RCC 7860 (cell line): ENCODE measurements around the gene KRT32.
A peak's percentile ranks its signal among the peaks of the same experiment; 100 is the strongest.
"Not testable (repeated sequence)": the region's sequence is repeated elsewhere in the genome, so short reads cannot be mapped to it uniquely, and the experiment has no call there.

Source experiments
- DNase-seq: peaks from one replicate; pipeline ENCODE4 v3.0.0-alpha.2; 2015; ENCODE audit warnings: low spot score
- FAIRE-seq: peaks from 2 replicates; lab custom pipeline; 2012; peaks lifted over from hg19 to GRCh38; lab: Jason Lieb, UNC

The KRT32 gene

DNA sequence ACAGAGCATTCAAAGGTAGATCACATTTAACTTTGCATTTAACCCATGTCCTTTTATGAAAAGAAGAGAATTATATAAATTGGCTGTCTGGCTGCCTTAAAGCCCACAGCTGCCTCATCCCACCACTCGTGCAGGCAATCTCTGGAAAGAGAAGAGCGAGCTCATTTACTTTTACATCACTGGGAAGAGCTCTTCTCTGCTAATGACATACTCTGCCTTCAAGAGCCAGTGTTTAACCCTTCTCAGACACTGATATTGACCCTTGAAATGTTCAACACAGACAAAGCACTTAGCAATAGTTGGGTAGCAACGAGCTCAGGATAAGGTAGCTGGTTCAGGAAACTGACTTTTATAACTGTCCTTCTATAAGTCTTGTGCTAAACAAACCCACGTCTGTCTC, 33.2 kb downstream of the KRT32 start:
- no peak for FAIRE-seq
- DNase-seq: no peak

DNA sequence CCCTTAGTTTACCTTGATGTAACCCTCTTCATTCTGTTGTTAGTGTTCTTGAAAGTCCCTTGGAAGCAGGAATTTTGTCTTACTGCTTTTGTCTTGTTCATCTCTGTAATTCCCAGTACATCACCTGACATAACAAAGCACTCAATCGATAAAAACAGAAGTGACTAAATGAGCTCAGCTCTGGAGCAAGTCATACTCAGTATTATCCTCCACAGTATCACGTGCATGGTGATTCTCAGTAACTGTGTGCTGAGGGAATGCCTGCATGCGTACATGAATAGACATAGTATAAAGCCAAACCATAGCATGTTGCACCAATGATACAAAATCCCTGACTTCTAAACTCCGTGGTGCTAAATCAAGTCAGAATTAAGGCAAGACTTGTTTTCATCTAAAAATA, 33.6 kb downstream of the KRT32 start:
- FAIRE-seq: no peak
- no peak for DNase-seq

DNA sequence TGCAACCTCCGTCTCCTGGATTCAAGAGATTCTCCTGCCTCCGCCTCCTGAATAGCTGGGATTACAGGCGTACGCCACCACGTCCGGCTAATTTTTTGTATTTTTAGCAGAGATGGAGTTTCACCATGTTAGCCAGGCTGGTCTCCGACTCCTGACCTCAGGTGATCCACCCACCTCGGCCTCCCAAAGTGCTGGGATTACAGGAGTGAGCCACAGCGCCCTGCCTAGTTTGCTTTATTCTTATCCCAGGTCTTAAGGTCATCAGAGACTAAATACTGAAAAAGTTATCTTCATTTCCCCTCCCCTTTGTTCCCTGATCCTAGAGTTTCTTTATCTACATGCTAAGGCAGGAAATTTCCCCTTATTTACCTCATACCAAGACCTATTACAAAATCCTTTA, 36.8 kb downstream of the KRT32 start:
- FAIRE-seq, DNase-seq: not testable (repeated sequence)

DNA sequence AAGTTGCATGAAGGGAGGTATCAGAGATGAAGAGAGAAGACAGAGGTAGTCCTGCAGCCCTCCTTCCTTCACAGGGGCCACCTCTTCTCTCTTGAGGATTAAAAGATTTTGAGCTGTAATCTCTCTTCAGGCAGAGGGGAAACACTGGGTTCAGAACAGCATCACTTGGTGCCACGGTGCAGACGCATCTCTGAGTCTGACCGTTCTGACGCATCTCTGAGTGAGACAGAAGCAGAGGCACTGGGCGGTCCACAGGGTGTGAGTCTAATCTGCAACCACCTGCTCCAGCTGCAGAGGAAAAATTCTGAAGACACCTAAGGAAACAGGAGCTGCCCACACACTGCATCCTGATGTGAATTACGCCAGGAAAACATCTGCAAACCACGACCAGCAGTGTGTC, 37.5 kb downstream of the KRT32 start:
- DNase-seq (no peak), FAIRE-seq (no peak)

DNA sequence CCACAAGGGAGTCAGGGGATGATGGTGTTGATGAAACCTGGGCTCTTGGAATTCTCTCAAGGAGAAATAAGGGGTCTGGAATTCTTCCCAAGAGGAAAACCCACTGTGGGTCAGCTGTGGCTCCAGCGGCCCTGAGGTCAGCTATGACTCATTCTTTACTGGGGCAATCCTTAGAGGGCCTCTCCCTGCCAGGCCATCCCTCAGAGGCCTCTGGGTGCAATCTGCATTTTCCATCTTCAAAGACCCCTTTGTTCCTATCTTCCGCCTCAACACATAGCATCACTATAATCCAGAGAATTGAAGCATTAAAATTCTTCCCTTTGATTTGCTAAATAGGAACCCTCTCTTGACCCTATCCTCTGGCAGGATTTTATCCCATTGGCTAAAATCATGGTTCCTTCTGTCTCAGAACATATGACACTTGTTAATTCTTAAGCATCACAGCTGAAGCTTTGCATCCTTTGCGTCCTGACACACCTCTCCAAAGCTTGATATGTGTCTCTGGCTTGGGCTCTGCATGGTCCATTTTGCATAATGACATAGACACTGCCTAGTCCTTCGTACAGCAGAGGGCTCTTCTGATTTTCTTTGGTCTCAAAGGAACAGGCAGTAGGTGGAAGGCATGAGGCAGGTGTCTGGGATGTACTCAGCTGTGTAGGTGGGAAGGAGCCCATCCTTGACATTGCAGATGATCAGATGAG, 38.4 kb downstream of the KRT32 start:
- FAIRE-seq (peak; percentile 4), DNase-seq (peak; percentile 37)

DNA sequence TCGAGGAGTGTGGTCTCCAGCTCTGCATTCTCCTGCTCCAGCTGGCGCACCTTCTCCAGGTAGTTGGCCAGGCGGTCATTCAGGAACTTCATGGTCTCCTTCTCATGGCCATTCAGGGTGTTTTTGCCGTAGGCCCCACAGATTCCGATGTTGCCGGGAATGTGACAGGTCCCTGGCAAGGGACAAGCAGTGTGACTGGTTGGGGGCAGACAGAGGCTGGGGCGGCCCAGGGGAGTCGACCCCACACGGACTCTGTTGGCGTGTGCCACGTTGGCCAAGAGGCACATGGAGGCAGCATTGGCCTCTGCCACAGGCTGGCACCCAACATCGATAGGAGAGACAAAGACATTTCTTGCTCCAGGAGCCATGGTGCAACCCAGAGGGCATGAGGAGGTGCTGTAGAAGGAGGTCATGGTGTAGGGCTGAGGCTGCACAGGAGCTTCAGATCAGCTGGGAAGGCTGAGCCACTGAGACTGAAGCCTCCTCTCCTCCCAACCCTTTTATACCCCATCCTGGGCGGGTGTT, 43.0 kb downstream of the KRT32 start, which contains the start of gene KRT37:
TSS of gene KRT37 (minus strand) at position 475 of the 525 bp plus-strand sequence. CDS start at position 413, 62 bp downstream.
- no peak for FAIRE-seq
- DNase-seq: no peak

DNA sequence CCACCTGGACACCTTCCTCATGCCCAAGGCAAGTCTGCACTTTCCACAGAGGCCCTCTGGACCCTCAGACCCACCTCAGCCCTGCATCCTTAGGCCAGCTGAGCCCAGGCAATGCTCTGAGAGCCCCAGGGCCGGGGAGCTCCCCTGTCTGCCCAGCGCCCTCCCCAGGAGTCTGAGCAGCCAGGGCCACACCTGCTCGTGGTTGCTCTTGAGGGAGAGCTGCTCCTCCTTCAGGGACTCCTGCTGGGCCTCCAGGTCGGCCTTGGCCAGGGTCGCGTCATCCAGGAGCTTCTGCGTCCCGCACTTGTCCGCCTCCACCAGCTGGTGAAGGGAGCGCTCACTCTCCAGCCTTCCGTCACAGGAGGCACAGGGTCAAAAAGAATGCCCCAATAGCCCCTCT, 44.6 kb downstream of the KRT32 start:
- not testable (repeated sequence) for DNase-seq, FAIRE-seq

DNA sequence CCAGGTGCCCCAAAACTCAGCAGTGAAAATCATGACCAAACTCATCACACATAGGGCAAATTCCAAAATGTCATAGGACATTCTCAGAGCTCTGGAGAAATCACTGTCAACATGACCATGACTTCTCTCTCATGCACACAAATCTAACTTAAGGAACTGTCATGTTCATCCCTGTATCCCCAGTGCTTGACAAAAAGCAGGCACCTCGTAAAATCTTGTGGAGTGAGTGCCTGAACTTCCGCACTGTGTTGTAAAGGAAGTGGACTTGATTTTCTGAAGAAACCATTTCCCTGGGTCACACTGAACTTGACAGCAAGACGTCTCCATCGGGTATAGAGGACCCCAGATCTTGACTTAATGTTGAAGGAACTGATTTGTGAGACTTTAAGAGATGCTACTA, 45.6 kb downstream of the KRT32 start:
- DNase-seq (no peak), FAIRE-seq (no peak)

DNA sequence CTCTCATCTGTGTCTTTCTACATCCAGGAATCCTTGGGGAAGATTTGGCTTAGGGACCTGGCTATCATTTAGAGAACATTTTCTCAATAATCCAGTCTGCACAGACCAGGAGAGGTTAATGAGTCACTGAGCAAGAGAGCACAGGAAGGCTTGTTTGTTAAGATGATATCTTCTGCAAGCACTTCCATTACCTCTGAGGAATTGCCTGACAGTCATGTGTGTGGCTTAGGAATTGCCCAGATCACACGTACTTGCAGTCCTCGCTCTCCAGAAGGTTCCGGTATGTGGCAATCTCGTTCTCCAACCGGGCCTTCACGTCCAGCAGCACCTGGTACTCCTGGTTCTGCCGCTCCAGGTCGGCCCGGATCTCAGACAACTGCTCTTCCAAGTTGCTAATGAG, 46.1 kb downstream of the KRT32 start:
- peak; percentile 68 for DNase-seq
- peak; percentile 31 for FAIRE-seq

DNA sequence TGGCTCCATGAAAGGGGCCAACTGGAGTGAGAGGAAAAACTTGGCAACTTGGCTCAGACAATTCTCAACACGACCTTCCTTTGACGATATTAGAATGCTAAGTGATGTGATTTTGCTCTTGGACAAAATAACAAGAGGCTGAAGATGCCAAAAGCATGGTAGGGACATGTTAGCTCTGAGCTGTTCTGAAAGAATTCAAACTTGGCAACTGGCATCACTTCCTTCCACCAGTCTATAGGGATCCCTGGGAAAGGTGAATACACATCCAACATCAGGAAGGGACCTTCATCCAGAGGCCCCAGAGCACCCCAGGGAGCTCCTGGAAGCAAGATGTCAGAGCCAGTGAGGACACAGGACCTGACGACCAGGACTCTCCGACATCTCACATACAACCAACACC, 47.1 kb downstream of the KRT32 start:
- FAIRE-seq (no peak), DNase-seq (no peak)

DNA sequence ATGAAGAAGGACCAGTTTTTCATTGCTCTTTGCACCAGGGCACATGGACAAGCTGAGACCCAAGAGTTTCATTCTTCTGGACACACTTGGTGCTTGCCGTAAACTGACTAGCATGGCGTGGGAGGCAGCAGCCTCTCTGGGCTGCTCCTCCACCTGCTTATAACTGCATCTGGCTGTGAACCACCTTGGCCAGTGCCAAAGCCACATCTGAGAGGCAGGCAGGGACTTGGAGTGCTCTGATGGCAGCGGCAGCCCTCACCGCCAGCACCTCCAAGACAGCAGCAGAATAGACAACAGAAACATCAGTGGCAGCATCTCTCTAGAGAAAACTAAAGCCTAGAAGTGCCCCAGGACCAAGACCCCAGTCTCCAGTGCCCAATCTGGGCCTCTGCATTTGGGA, 47.5 kb downstream of the KRT32 start:
- FAIRE-seq: no peak
- no peak for DNase-seq

DNA sequence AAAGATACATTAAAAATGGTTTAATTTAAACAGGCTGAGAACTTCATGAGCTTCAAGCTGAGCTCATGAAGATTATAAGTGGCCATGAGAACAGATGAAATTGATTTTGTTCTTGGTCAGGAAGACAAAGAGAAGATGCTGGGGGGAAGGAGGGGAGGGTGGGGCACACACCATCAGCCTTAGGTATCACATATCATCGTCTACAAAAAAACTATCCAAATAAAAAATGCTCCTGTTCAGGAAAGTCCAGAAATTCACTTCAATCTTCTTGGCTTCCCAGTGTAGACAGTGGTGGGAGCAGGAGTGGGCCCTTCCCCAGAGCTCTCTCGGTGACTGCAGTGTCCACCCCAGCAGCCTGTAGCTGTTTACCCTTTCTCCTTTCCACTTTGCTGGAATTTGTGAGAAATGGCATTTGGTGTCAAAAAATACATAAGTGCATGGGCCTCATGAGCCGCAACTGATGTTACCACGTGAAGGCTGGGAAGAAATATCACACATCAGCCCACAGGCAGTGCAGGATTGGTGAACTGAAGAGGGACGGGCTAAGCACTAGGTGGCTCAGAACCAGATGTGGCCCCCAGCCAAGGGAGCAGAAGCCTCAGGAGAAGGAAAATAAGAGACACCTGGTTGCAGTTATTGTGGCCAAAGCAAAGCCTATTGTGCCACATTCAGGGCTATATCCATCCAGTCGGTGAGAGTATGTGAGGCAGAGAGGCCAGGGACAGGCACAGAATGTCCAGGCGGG, 48.9 kb downstream of the KRT32 start:
- FAIRE-seq: no peak
- DNase-seq: no peak

DNA sequence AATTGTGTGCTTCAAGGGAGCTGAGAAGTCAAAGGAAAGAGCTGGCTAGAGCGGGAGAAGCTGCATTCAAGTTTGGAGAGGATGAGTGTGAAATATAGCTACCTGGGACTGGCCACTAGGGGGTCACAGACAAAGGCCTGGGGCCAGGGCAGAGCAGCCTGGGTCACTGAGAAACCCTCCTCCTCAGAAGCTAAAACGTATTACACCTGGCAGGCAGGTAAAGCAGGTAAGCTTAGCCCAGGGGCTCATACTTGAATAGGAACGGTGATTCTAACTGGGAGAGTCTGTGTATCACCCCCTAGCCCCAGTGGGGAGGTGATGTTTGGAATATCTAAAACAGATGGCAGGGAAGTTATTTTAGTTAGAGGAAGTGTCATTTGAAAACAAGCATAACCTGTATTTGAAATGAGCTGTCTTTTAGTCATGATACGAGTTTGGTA, 49.6 kb downstream of the KRT32 start:
- no peak for DNase-seq
- FAIRE-seq: no peak

DNA sequence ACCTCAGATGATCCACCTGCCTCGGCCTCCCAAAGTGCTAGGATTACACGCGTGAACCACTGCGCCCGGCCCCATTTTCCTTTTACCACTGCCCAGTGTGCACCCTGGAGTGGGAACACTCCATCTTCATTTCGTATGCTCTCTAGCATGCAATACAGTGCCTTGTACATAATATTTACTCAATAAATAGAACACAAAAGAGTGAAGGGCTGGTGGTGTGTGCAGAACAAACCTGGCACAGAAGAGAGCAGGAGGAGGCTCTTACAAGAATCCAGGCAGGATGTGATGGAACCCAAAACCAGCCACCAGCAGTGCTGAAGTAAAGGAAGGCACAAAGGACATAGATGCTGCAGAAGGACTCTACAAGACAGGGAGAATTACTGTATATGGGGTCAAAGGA, 50.1 kb downstream of the KRT32 start:
- no peak for FAIRE-seq
- DNase-seq: no peak

DNA sequence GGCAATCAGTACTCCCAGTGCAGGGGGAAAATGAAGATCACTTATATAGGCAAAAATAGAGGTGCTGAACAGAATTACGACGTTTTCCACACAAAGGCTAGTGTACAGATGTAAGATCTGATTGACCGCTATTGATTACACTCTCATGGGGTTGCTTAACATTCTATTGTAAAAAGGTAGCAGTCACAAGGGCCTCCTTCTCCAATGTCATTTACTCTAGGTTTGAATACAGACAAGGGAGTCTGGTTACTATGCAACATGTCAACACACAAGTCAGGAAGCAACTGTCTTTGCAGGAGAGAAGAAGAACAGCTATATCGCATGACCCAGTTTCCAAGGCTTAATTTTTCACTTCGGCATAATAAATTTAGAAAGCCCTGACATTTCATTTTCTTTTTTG, 50.7 kb downstream of the KRT32 start:
- DNase-seq: peak; percentile 50
- no peak for FAIRE-seq

DNA sequence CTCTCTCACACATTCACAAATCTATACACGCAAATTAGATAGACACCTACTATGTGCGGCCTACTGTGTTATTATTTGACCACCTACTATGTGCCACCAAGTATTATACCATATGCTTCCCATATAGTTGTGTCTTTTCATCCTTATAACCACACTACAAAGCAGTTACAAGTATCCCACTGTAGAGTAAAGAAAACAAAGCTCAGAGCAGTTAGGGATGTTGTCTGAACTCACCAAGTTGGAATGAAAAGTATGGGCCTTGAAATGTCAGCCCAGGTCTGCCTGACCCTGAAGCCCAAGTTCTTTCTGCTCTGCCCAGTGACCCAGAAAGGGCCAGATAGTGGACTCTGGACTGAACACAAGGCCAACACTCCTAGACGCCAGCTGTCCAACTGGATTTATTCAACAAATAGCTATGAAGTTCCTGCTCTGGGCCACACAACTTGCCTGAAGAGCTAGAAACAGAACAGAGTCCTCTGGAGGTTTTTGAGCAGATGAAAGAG, 51.3 kb downstream of the KRT32 start:
- FAIRE-seq: peak; percentile 83

DNA sequence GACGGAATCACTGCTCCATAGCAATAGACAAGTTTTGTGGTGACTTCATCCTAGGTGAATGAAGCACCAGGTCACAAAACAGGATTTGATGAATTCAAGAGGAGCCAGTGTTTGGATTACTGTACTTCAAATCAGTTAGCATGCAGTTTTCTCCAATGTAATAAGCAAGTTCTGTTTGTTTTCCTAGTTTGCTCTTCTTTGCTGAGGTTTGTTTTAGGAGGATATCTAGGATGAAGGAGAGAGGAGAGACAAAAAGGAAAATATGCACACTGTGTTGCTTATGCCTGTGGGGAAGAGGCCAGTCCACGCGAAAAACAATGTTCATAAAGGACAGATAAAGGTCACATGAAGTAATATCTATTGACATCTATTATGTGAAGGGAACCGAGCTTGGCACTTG, 51.8 kb downstream of the KRT32 start:
- DNase-seq (peak; percentile 29), FAIRE-seq (no peak)

More for the DNA sequence above, 51.3 kb downstream of the KRT32 start:
- peak; percentile 88 for DNase-seq

DNA sequence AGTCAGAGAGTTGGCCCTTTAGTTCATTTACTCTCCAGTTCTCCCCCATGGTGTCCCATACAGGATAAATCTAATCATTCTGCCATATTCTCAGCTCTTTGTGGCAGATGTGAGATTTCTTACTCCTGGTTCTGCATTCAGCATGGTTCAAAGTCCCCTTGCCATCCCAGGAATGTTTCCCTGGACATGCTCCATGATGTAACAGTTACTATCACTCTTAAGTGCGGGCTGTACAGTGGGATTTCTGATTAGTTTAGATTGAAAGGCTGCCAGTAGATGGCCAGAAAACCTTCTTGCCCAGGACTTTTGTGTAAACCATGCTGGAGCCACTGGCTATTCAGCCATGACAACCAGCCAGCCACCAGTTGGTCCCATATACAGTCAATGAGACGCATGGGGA, 53.2 kb downstream of the KRT32 start:
- FAIRE-seq: no peak

DNA sequence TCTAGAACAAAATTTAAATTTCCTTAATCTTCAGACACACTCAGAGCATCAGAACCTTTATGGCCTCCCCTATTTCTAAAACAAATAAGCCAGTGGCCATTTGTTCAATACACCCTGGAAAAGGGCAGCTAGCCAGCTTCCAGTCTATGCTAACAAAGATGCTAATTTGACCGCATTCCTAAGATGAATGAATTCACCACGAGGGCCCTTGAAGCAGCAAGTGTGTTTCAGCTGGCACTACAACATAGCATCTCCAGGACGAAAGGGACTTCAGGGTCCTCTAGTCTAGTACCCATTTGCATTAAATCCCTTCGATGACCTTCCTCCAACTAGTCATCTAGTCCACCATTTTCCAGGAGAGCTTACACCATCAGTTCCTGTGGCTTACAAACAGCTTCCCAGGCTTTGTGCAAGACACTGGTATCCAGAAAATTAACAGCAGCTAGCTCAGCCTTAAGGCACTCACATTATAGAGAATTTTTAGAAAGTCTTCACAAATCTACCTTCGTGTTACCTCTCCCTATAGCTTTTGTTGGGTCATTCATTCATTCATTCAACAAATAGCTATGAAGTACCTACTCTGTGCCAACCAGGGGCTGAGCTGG, 53.7 kb downstream of the KRT32 start:
- no peak for FAIRE-seq
- DNase-seq: no peak

More for the DNA sequence above, 53.2 kb downstream of the KRT32 start:
- peak; percentile 62 for DNase-seq

DNA sequence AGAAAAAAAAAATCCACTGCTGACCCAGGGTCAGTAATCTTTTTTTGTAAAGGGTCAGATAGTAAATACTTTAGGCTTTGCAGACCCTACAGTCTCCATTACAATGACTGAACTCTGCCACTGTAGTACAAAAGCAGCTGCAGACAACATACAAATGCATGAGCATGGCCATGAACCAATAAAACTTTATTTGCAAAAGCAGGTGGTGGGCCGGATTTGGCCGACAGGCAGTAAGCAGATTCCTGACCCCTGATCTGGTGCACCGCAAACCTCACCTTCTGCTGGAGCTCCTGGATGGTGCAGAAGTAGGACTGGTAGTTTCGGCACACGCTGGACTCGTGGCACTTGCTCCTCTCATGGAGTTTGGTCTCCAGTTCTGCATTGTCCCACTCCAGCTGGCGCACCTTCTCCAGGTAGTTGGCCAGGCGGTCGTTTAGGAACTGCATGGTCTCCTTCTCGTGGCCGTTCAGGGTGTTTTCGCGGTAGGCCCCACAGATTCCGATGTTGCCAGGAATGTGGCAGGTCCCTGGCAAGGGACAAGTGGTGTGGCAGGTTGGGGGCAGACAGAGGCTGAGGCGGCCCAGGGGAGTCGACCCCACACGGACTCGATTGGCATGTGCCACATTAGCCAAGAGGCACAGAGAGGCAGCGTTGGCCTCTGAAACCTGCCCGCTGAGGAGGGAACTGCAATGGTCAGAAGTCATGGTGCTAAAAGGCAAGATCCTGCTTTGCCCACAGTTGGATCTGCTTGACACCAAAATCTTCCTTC, 55.9 kb downstream of the KRT32 start:
- DNase-seq (no peak), FAIRE-seq (no peak)
